Endothelial cell of umbilical vein (primary cell): ENCODE results near the gene GGT7. TPM values are rescaled to one million over a fixed set of nuclear protein-coding genes. Genes with fewer than 3 reads are reported as not detected.

Experiments
- BruUV-seq: library from RNA; stranded (reverse); fragments of 400-500 nt; replicated peaks from 2 replicates; lab custom pipeline; 2021; lab: Mats Ljungman, UMichigan
- CTCF ChIA-PET: fragments of 300-600, 350-600 bp; sonication (Branson Sonifier 250); formaldehyde crosslinking; loops from one replicate; lab custom pipeline; 2021; ENCODE audit warnings: antibody characterized with exemption, inconsistent platforms; lab: Charles Lee
- POLR2A ChIA-PET: fragments of 300-600, 350-600 bp; sonication (Branson Sonifier 250); formaldehyde crosslinking; loops from one replicate; lab custom pipeline; 2021; ENCODE audit warnings: antibody characterized with exemption, inconsistent platforms; lab: Charles Lee
- DNase-seq: peaks from one replicate; pipeline ENCODE4 v3.0.0-alpha.2; 2011; ENCODE audit warnings: low read depth, low spot score
- FAIRE-seq: peaks from 2 replicates; lab custom pipeline; 2011; peaks lifted over from hg19 to GRCh38; lab: Jason Lieb, UNC
- H2AFZ ChIP-seq: 2 replicates; pipeline ENCODE4 v1.6.0; 2012; ENCODE audit warnings: low read depth, low read length, control low read depth, inconsistent platforms
- H3K27ac ChIP-seq: 2 replicates; pipeline ENCODE4 v1.5.1; 2011; ENCODE audit warnings: low read depth, mild to moderate bottlenecking, control low read depth, low read length, moderate library complexity; ENCODE audit not compliant: insufficient read depth
- H3K27me3 ChIP-seq, 2 experiments: 2 replicates each; pipeline versions ENCODE4 v1.6.0 to v1.6.1; 2011; ENCODE audit warnings: low read length in 2 of 2, mixed read lengths in 1 of 2; ENCODE audit not compliant: control insufficient read depth in 2 of 2, insufficient read depth in 2 of 2
- H3K36me3 ChIP-seq, 2 experiments: 2 replicates in 1 of 2; 3 replicates in 1 of 2; pipeline ENCODE4 v1.5.1; 2011; ENCODE audit warnings: low read length in 2 of 2, mild to moderate bottlenecking in 1 of 2, moderate library complexity in 1 of 2; ENCODE audit not compliant: control insufficient read depth in 2 of 2, insufficient read depth in 2 of 2; ENCODE audit errors: extremely low read depth in 1 of 2
- H3K4me1 ChIP-seq: 3 replicates; pipeline ENCODE4 v1.5.1; 2011; ENCODE audit warnings: mild to moderate bottlenecking, low read length; ENCODE audit not compliant: control insufficient read depth, insufficient read depth; ENCODE audit errors: extremely low read depth
- H3K4me2 ChIP-seq: 2 replicates; pipeline ENCODE4 v1.6.1; 2011; ENCODE audit warnings: low read length, control low read depth, mixed read lengths; ENCODE audit not compliant: insufficient read depth
- H3K4me3 ChIP-seq, 3 experiments: fragments of 200-600 bp in 1 of 3; sonication (generic), shearing (Covaris generic) in 1 of 3; replicated peaks in 1 of 3; 2 replicates each; pipeline ENCODE4 v1.5.1; 2011 to 2016; ENCODE audit warnings: control low read depth in 3 of 3, low read length in 3 of 3, mild to moderate bottlenecking in 2 of 3, inconsistent platforms in 1 of 3, low read depth in 1 of 3, moderate library complexity in 1 of 3; ENCODE audit not compliant: insufficient read depth in 1 of 3
- H3K79me2 ChIP-seq: 2 replicates; pipeline ENCODE4 v1.6.0; 2012; ENCODE audit warnings: low read length, inconsistent platforms; ENCODE audit not compliant: control insufficient read depth, insufficient read depth
- H3K9ac ChIP-seq: replicated peaks from 2 replicates; pipeline ENCODE3; 2011; ENCODE audit warnings: low read length, control low read depth; ENCODE audit not compliant: insufficient read depth; ENCODE audit errors: extremely low read depth
- H3K9me1 ChIP-seq: replicated peaks from 3 replicates; pipeline ENCODE4 v1.6.0; 2011; ENCODE audit warnings: mild to moderate bottlenecking, low read length; ENCODE audit not compliant: control insufficient read depth, insufficient read depth; ENCODE audit errors: extremely low read depth
- H3K9me3 ChIP-seq: replicated peaks from 2 replicates; pipeline ENCODE4 v1.5.1; 2012; ENCODE audit warnings: low read length, inconsistent platforms; ENCODE audit not compliant: control insufficient read depth, insufficient read depth
- H4K20me1 ChIP-seq: replicated peaks from 2 replicates; pipeline ENCODE3; 2011; ENCODE audit warnings: mild to moderate bottlenecking, low read length; ENCODE audit not compliant: control insufficient read depth, insufficient read depth; ENCODE audit errors: extremely low read depth
- CTCF ChIP-seq, 2 donors: IDR thresholded peaks; 1 replicate in 1 of 2; 2 replicates in 1 of 2; pipeline ENCODE4 v1.5.1; 2011; ENCODE audit warnings: low read length in 2 of 2, mild to moderate bottlenecking in 2 of 2, moderate library complexity in 2 of 2, control low read depth in 1 of 2, inconsistent platforms in 1 of 2, low read depth in 1 of 2; ENCODE audit not compliant: insufficient read depth in 1 of 2; ENCODE audit errors: extremely low read depth in 1 of 2
- EZH2 ChIP-seq: IDR thresholded peaks from 2 replicates; pipeline ENCODE4 v1.6.1; 2012; ENCODE audit warnings: borderline replicate concordance, low read depth, mild to moderate bottlenecking, moderate library complexity, low read length, inconsistent platforms; ENCODE audit not compliant: severe bottlenecking
- FOS ChIP-seq: IDR thresholded peaks from 2 replicates; pipeline ENCODE4 v1.6.1; 2011; ENCODE audit warnings: mild to moderate bottlenecking, low read length, moderate library complexity, borderline replicate concordance; ENCODE audit not compliant: insufficient read depth
- GATA2 ChIP-seq: IDR thresholded peaks from 2 replicates; pipeline ENCODE4 v1.7.0; 2011; ENCODE audit warnings: low read depth, mild to moderate bottlenecking, moderate library complexity, mixed read lengths, low read length; ENCODE audit not compliant: insufficient read length, insufficient read depth
- JUN ChIP-seq: IDR thresholded peaks from 2 replicates; pipeline ENCODE4 v1.6.1; 2011; ENCODE audit warnings: borderline replicate concordance, low read depth; ENCODE audit not compliant: insufficient read length, insufficient read depth
- MYC ChIP-seq: IDR thresholded peaks from one replicate; pipeline ENCODE4 v1.6.1; 2011; ENCODE audit warnings: mild to moderate bottlenecking, low read depth, low read length
- POLR2A ChIP-seq: IDR thresholded peaks from 2 replicates; pipeline ENCODE4 v1.6.1; 2012; ENCODE audit warnings: low read depth, mild to moderate bottlenecking, control low read depth, low read length
- POLR2AphosphoS5 ChIP-seq: IDR thresholded peaks from 2 replicates; pipeline ENCODE4 v1.6.1; 2012; ENCODE audit warnings: low read depth, mild to moderate bottlenecking, control low read depth, low read length, moderate library complexity; ENCODE audit not compliant: insufficient read depth
- dilution Hi-C: fragments of 300-500 bp; cut with MboI; formaldehyde crosslinking; loops from one replicate; pipeline ENCODE4 v1.15.0; 2019; ENCODE audit warnings: low sequenced_read_pairs; ENCODE audit not compliant: extremely low pct_ligation_motif_present
- intact Hi-C: fragments of 100-400 bp; cut with micrococcal nuclease; formaldehyde crosslinking; loops from one replicate; pipeline ENCODE4 v1.10.0; 2022
- polyA plus RNA-seq, 4 experiments: library from polyadenylated mRNA; depleted of rRNA in 3 of 4; stranded (reverse) in 3 of 4; unstranded in 1 of 4; fragments of >200 nt; gene quantifications; 2 replicates each; pipeline versions ENCODE4 v1.2.1 to v1.2.3, GENCODE V29; 2011 to 2012; ENCODE audit warnings: missing spikeins in 1 of 4
- total RNA-seq: library from RNA; stranded (reverse); gene quantifications from 2 replicates; pipeline ENCODE4 v1.2.3, GENCODE V29; 2021
- TF ChIP-seq, protein P1 (sequence below): IDR thresholded peaks from 2 replicates; pipeline ENCODE4 v1.6.1; 2011; ENCODE audit not compliant: insufficient read depth, insufficient read length

The GGT7 gene
- total and polyA plus RNA-seq, 2 donors (not counting 3 experiments of a cell fraction or from before 2014, with no cell fraction given), result 4.1 to 5.0 TPM

- H3K4me1 ChIP-seq, result no peaks in the 10 kb centered on the region
- H3K4me2 ChIP-seq, result no peak overlapping the region
- POLR2A ChIA-PET, result no interaction called here
- H3K27me3 ChIP-seq, result no peaks in the 10 kb centered on the region
- no peaks in the 10 kb centered on the region for H3K9me3 ChIP-seq
- no TSS peak for BruUV-seq
- TF ChIP-seq FOS, result no peak
- TF ChIP-seq MYC, result no peak
- no peak for TF ChIP-seq EZH2
- no peak for TF ChIP-seq CTCF (IDR thresholded peaks at IDR 0.05; ENCODE audit: extremely low read depth in 1 of 2, insufficient read depth in 1 of 2, low read depth in 1 of 2, low read length in 2 of 2)
- TF ChIP-seq POLR2AphosphoS5, result no peak
- TF ChIP-seq GATA2, result no peak
- TF ChIP-seq JUN, result no peak
- no peak for TF ChIP-seq POLR2A
- TF ChIP-seq, protein P1, sequence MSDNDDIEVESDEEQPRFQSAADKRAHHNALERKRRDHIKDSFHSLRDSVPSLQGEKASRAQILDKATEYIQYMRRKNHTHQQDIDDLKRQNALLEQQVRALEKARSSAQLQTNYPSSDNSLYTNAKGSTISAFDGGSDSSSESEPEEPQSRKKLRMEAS, result no peak
- H3K4me3 ChIP-seq, result no peak overlapping the region
- H3K79me2 ChIP-seq, result no peaks in the 10 kb centered on the region
- H3K27ac ChIP-seq, result no peak overlapping the region
- FAIRE-seq (no peak), DNase-seq (no peak)
- no peaks in the 10 kb centered on the region for H4K20me1 ChIP-seq
- intact Hi-C loops, result no loop called here
- dilution Hi-C loops, result no loop called here
- no peak overlapping the region for H2AFZ ChIP-seq
- H3K9me1 ChIP-seq, result no peaks in the 10 kb centered on the region
- H3K36me3 ChIP-seq, result peaks cover 0 to 8% of the 10 kb centered on the region in 2 experiments
- CTCF ChIA-PET, result interaction anchor here (1.1 to 1.9 kb wide), 4 partner anchors 9 to 43 kb away, joined by 4 to 5 read pairs (median 5); no protein-coding TSS in a partner anchor
- H3K9ac ChIP-seq, result no peak overlapping the region
Measured at GRCh38 chr20:34916774-34917354, 44.2 kb upstream of the GGT7 start.
